ACC112 (cell line): Measurements from ENCODE around the gene LCE7A.
A peak's percentile ranks its signal among the peaks of the same experiment; 100 is the strongest.

ENCODE experiments used
- H2AFZ ChIP-seq: fragments of 200-600 bp; sonication (generic); one replicate; pipeline ENCODE4 v1.6.0; 2017; ENCODE audit warnings: antibody characterized with exemption, low read length; ENCODE audit not compliant: unreplicated experiment
- H3K27ac ChIP-seq: fragments of 200-600 bp; sonication (generic); 2 replicates; pipeline ENCODE4 v1.5.1; 2014; ENCODE audit warnings: low read depth, mild to moderate bottlenecking, antibody characterized with exemption, low read length, moderate library complexity
- H3K27me3 ChIP-seq: fragments of 200-600 bp; sonication (generic); 2 replicates; pipeline ENCODE4 v1.6.1; 2014; ENCODE audit warnings: mild to moderate bottlenecking, antibody characterized with exemption, low read length, moderate library complexity, mixed read lengths; ENCODE audit not compliant: insufficient read depth
- H3K36me3 ChIP-seq: fragments of 200-600 bp; sonication (generic); 2 replicates; pipeline ENCODE4 v1.6.1; 2016; ENCODE audit warnings: mild to moderate bottlenecking, antibody characterized with exemption, low read length, moderate library complexity, mixed read lengths; ENCODE audit not compliant: insufficient read depth
- H3K4me1 ChIP-seq: fragments of 200-600 bp; sonication (generic); one replicate; pipeline ENCODE4 v1.6.1; 2016; ENCODE audit warnings: low read length, mixed read lengths; ENCODE audit not compliant: insufficient read depth, unreplicated experiment, control insufficient read depth
- H3K4me3 ChIP-seq: fragments of 200-600 bp; sonication (generic); 2 replicates; pipeline ENCODE4 v1.5.1; 2014; ENCODE audit warnings: mild to moderate bottlenecking, low read depth, low read length
- H3K79me2 ChIP-seq: fragments of 200-600 bp; sonication (generic); one replicate; pipeline ENCODE4 v1.6.0; 2016; ENCODE audit warnings: low read length; ENCODE audit not compliant: control insufficient read depth, unreplicated experiment, insufficient read depth

Gene LCE7A

GRCh38 chr1:152901631-152902030 lies 41.8 kb downstream of the LCE7A start:
- Histone ChIP-seq H3K27ac (no peak overlapping the region), H3K36me3 (no peaks in the 10 kb centered on the region), H3K4me3 (no peak overlapping the region), H3K27me3 (no peaks in the 10 kb centered on the region), H3K79me2 (no peaks in the 10 kb centered on the region), H3K4me1 (no peaks in the 10 kb centered on the region), H2AFZ (no peak overlapping the region)

DNA sequence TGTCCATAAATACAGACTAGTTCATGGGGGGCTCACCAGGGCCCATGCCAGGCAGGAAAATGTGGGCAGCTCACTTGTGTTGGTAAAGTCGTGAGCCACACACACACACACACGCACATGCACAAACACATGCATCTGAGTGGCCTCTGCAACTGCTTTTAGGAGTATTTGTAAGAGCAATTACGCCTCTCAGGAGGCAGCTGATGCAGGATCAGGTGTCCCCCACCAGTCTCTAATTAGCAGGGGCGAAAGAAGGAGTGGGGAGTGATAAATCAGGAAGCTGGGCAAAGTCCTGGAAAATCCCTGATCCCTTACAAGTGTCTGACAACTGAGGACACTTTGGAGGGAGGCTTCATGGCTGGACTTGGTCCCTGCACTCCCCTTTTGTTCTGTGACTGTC lies 42.8 kb downstream of the LCE7A start:
- Histone ChIP-seq H3K36me3 (no peaks in the 10 kb centered on the region), H3K4me1 (no peaks in the 10 kb centered on the region), H3K27me3 (no peaks in the 10 kb centered on the region)

DNA sequence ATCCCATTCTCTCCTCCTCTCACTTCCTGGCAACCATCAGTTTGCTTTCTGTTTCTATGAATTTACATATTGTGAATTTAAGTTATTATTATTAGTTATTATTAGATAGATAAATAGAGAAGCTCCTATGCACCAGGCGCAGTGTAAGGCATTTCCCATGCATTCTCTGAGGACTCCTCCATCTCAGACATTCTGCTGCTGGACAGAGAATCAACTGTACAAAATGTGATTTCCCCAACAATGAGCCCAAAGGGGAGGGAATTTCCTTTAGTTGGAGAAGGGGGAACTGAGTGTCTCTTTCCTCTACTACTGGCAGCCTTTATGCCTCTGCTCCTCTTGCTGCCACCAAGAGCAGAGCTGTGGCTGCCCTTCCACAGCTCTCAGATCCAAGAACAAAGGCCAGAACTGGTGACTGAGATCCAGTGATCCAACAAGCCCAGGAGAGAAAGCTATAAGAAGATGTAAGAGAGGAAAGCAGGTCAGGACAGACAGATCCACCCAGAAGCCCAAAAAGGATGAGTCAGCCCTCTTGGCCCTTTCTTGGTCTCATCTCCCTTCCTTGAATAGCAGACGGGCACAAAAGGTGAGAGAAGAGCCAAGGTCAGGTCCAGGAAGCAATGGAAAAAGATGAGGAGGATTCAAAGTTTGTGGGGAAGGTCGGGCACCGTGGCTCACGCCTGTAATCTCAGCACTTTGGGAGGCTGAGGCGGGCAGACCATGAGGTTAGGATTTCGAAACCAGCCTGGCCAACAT lies 45.1 kb downstream of the LCE7A start:
- Histone ChIP-seq H3K79me2 (no peaks in the 10 kb centered on the region), H3K27ac (no peak overlapping the region), H3K27me3 (no peaks in the 10 kb centered on the region), H2AFZ (no peak overlapping the region), H3K36me3 (no peaks in the 10 kb centered on the region), H3K4me1 (no peaks in the 10 kb centered on the region), H3K4me3 (no peak overlapping the region)

More for the DNA sequence above, 42.8 kb downstream of the LCE7A start:
- H3K79me2 ChIP-seq = no peaks in the 10 kb centered on the region
- no peak overlapping the region for H3K4me3 ChIP-seq
- no peak overlapping the region for H2AFZ ChIP-seq
- H3K27ac ChIP-seq = no peak overlapping the region

- no peaks in the 10 kb centered on the region for H3K36me3 ChIP-seq
- H3K79me2 ChIP-seq = no peaks in the 10 kb centered on the region
- no peaks in the 10 kb centered on the region for H3K4me1 ChIP-seq
- peak overlapping the region; percentile 72 for H3K27ac ChIP-seq
- no peaks in the 10 kb centered on the region for H3K27me3 ChIP-seq
- H3K4me3 ChIP-seq = no peak overlapping the region
- H2AFZ ChIP-seq = no peak overlapping the region
Measured at GRCh38 chr1:152906023-152906565, 46.3 kb downstream of the LCE7A start.

DNA sequence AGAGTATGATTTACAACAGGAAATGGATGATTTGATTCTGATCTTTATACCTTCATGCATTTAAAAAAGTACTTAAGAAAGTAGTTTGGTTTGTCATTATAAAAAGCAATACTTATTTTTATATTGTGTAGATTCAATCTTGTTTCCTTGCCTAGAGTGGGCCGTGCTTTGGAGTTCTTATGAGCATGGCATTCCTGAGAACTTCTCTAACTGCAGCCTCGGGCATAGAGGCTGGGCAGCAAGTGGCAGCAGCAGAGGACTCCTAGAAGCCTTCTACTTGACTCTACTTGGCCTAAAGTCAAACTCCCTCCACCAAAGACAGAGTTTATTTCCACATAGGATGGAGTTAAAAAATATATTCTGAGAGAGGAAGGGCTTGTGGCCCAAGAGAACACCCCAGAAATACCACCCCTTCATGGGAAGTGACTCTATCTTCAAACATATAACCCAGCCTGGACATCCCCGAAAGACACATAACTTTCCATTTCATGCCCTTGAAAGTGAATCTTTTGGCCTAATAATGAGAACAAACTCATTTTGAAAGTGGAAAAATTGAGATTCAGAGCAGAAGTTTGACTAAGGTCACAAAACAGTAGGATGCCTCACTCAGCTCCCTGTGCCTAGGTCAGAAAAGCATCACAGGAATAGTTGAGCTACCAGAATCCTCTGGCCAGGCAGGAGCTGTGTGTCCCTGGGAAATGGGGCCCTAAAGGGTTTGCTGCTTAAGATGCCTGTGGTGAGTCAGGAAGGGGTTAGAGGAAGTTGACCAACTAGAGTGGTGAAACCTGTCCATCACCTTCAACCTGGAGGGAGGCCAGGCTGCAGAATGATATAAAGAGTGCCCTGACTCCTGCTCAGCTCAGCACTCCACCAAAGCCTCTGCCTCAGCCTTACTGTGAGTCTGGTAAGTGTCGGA lies 48.1 kb downstream of the LCE7A start, which contains the start of gene IVL:
IVL (plus strand) TSS at position 861 of the 916 bp plus-strand sequence. CDS start 1,252 bp downstream, outside the sequence.
- Histone ChIP-seq H2AFZ (no peak within 1 kb of the TSS), H3K27me3 (no peaks in the 10 kb centered on the region), H3K36me3 (no peaks in the 10 kb centered on the region), H3K27ac (no peak within 1 kb of the TSS), H3K4me3 (no peak within 1 kb of the TSS), H3K79me2 (no peaks in the 10 kb centered on the region), H3K4me1 (no peaks in the 10 kb centered on the region)

DNA sequence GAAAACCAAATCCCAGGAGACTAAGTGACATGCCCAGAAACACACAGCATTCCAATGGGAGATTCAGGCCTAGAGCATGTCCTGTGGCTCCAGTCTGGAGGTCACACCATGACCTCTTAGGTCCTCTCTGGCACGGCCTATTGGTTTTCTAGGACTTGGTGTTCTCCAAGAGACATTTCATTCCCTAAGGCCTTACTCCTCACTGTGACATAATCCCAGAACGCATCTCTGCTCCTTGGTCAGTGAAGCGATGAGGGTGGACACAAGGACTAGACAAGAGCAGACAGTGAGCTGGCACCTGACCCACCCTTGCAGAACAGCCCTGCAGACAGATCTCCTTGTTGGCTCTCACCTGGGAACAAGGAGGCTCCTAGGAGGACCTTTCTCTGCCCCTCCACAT lies 49.4 kb downstream of the LCE7A start:
- no peak overlapping the region for H2AFZ ChIP-seq
- H3K79me2 ChIP-seq = no peaks in the 10 kb centered on the region
- H3K27ac ChIP-seq = no peak overlapping the region
- H3K4me3 ChIP-seq = no peak overlapping the region
- no peaks in the 10 kb centered on the region for H3K36me3 ChIP-seq
- H3K27me3 ChIP-seq = no peaks in the 10 kb centered on the region
- no peaks in the 10 kb centered on the region for H3K4me1 ChIP-seq
